Right lobe of liver (tissue), 4 donors: ENCODE measurements around the gene GDPGP1.
A peak's percentile ranks its signal among the peaks of the same experiment; 100 is the strongest.

Source experiments
- POLR2A ChIP-seq: fragments of 450-650 bp; IDR thresholded peaks from one replicate; pipeline ENCODE4 v1.6.1; 2017; ENCODE audit warnings: antibody characterized with exemption, mild to moderate bottlenecking
- TF ChIP-seq, protein P1 (sequence below), 4 donors: fragments of 200-600 bp in 3 of 4; fragments of 450-650 bp in 1 of 4; IDR thresholded peaks; one replicate each; pipeline versions ENCODE4 v1.5.1 to v1.8.0; 2016 to 2022; ENCODE audit warnings: antibody characterized with exemption in 4 of 4, mild to moderate bottlenecking in 2 of 4
- donor health status: DM: no; HTN: no; CAD: no.
- donor health status: DM: no; HTN: no; CAD: no.
- donor health status: DM: no; HTN: yes; CAD: no.

- TF ChIP-seq, protein P1, sequence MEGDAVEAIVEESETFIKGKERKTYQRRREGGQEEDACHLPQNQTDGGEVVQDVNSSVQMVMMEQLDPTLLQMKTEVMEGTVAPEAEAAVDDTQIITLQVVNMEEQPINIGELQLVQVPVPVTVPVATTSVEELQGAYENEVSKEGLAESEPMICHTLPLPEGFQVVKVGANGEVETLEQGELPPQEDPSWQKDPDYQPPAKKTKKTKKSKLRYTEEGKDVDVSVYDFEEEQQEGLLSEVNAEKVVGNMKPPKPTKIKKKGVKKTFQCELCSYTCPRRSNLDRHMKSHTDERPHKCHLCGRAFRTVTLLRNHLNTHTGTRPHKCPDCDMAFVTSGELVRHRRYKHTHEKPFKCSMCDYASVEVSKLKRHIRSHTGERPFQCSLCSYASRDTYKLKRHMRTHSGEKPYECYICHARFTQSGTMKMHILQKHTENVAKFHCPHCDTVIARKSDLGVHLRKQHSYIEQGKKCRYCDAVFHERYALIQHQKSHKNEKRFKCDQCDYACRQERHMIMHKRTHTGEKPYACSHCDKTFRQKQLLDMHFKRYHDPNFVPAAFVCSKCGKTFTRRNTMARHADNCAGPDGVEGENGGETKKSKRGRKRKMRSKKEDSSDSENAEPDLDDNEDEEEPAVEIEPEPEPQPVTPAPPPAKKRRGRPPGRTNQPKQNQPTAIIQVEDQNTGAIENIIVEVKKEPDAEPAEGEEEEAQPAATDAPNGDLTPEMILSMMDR (IDR thresholded peaks at IDR 0.05): peak in 3 of 4 donors; percentile 48 to 65 (median 50)
- no peak for TF ChIP-seq POLR2A
These were observed 1.0 kb upstream of the GDPGP1 start for GRCh38 chr15:90232941-90233386.
